Measurements from ENCODE around the gene COL8A2.

DNA sequence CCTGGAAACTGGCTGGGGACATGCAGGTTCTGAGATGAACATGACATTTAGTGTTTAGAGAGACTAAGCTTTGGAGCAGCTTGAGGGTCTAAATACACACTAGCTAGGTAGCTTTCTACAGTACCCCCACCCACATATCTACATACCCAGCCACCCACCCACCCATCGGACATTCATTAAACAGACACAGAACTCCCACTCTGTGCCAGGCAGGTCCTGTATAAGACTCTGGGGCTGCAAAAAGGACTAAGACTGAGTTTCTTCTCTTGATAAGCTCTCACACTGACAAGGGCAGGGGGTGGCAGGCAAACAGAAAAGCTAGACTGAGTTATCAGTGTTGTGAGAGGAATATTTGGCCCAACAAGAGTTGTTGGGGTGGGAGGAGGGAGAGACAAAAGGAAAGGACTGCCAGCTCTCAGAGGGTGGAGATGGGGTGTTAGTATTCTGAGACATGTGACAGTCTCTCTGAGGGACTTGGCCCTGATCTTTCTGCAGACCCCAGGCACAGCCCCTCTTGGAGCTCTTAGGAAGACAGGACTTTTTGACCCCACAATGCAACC is 37.7 kb upstream of the COL8A2 start:
- no peak for TF ChIP-seq CTCF (IDR thresholded peaks at IDR 0.05; ENCODE audit: low read length)
- no peak for TF ChIP-seq EZH2 (IDR thresholded peaks at IDR 0.05; ENCODE audit: borderline replicate concordance, low read length)

Data from OCI-LY1 (cell line).